Stimulated activated CD4-positive, alpha-beta T cell treated with anti-CD3 and anti-CD28 coated beads, Interleukin-2, amount 100 ng/mL, for 4 hours (primary cell): Measurements from ENCODE around the gene CAMK4.

Experiments
- DNase-seq: peaks from one replicate; pipeline ENCODE4 v3.0.0-alpha.2; 2020; ENCODE audit warnings: low read depth

The CAMK4 gene

GRCh38 chr5:111493031-111493430 is 268.8 kb downstream of the CAMK4 start:
- no peak for DNase-seq

- no peak for DNase-seq
These were observed 270.3 kb downstream of the CAMK4 start for GRCh38 chr5:111494355-111494999.

- no peak for DNase-seq
These were observed 271.0 kb downstream of the CAMK4 start for GRCh38 chr5:111495159-111495558.

- no peak for DNase-seq
These were observed 274.2 kb downstream of the CAMK4 start for GRCh38 chr5:111498346-111498745.

GRCh38 chr5:111502956-111503355 is 278.8 kb downstream of the CAMK4 start:
- DNase-seq, result no peak

GRCh38 chr5:111505096-111505495 is 280.9 kb downstream of the CAMK4 start:
- DNase-seq, result no peak

- DNase-seq, result no peak
These were observed 283.1 kb downstream of the CAMK4 start for GRCh38 chr5:111507276-111507675.

GRCh38 chr5:111509119-111509518 is 284.9 kb downstream of the CAMK4 start:
- no peak for DNase-seq

GRCh38 chr5:111511174-111511830 is 287.1 kb downstream of the CAMK4 start:
- DNase-seq, result no peak

GRCh38 chr5:111511831-111512374 is 287.7 kb downstream of the CAMK4 start:
- no peak for DNase-seq

- peak; percentile 88 for DNase-seq
These were observed 288.4 kb downstream of the CAMK4 start, which contains the start of gene STARD4 for GRCh38 chr5:111512375-111513130. Gene STARD4 (minus strand): TSS chr5:111512535. CDS start chr5:111507433, 5,102 bp downstream.

GRCh38 chr5:111513131-111513520 is 288.9 kb downstream of the CAMK4 start:
- DNase-seq, result peak; percentile 70

GRCh38 chr5:111514087-111514486 is 289.9 kb downstream of the CAMK4 start:
- DNase-seq, result no peak

- no peak for DNase-seq
These were observed 293.8 kb downstream of the CAMK4 start for GRCh38 chr5:111517853-111518501.

GRCh38 chr5:111518777-111519176 is 294.6 kb downstream of the CAMK4 start:
- no peak for DNase-seq

- no peak for DNase-seq
These were observed 296.7 kb downstream of the CAMK4 start for GRCh38 chr5:111520908-111521307.

GRCh38 chr5:111528056-111528455 is 303.9 kb downstream of the CAMK4 start:
- no peak for DNase-seq

GRCh38 chr5:111530298-111530740 is 306.1 kb downstream of the CAMK4 start:
- DNase-seq, result peak; percentile 79

- DNase-seq, result no peak
These were observed 308.9 kb downstream of the CAMK4 start for GRCh38 chr5:111532886-111533582.

GRCh38 chr5:111535879-111536549 is 311.8 kb downstream of the CAMK4 start:
- DNase-seq, result no peak
